ENCODE results near the gene LRRC61.
"Not testable (repeated sequence)": the region's sequence is repeated elsewhere in the genome, so short reads cannot be mapped to it uniquely, and the experiment has no call there.

The LRRC61 gene

DNA sequence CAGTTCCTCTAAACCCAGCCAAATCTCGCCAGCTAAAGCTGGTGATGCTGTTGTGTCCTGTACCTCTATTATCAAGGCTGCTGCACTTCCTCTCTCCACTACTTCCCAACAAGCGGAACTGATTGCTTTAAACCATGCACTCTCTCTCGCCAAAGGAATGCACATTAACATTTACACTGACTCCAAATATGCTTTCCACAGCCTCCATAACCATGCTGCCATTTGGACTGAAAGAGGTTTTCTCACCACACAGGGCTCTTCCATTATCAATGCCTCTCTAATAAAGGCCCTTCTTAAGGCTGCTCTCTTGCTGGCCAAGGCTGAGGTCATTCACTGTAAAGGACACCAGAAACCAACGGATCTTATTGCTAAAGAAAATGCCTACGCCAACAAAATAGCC is 11.4 kb upstream of the LRRC61 start:
- in situ Hi-C loops (cut with MboI; ENCODE audit: low sequenced_read_pairs, unreplicated experiment), result no loop called here
- no peak for DNase-seq (ENCODE audit: low spot score)

DNA sequence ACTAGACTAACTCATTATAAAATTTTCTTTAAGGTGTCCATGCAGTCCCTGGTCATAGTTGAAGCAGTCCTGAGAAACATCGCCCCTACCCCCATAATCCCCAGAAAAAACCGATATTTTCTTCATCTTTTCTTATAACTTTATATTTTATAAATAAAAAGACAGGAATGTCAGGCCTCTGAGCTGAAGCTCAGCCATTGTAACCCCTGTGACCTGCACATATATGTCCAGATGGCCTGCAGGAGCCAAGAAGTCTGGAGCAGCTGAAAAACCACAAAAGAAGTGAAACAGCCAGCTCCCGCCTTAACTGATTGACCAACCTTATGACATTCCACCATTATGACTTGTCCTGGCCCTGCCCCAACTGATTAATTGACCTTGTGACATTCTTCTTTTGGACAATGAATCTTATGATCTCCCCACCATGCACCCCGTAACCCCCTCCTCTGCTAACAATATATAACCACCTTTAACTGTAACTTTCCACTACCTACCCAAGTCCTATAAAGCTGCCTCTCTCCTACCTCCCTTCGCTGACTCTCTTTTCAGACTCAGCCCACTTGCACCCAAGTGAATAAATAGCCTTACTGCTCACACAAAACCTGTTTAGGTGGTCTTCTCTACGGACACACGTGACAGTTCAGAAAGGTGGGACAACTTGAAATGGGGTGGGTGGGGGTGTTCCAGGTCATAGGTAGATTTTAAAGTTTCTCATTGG is 10.3 kb upstream of the LRRC61 start:
- DNase-seq (ENCODE audit: low spot score); in situ Hi-C loops (cut with MboI; ENCODE audit: low sequenced_read_pairs, unreplicated experiment): not testable (repeated sequence)

More for the DNA sequence above, 11.4 kb upstream of the LRRC61 start:
- TF ChIP-seq, protein P1, sequence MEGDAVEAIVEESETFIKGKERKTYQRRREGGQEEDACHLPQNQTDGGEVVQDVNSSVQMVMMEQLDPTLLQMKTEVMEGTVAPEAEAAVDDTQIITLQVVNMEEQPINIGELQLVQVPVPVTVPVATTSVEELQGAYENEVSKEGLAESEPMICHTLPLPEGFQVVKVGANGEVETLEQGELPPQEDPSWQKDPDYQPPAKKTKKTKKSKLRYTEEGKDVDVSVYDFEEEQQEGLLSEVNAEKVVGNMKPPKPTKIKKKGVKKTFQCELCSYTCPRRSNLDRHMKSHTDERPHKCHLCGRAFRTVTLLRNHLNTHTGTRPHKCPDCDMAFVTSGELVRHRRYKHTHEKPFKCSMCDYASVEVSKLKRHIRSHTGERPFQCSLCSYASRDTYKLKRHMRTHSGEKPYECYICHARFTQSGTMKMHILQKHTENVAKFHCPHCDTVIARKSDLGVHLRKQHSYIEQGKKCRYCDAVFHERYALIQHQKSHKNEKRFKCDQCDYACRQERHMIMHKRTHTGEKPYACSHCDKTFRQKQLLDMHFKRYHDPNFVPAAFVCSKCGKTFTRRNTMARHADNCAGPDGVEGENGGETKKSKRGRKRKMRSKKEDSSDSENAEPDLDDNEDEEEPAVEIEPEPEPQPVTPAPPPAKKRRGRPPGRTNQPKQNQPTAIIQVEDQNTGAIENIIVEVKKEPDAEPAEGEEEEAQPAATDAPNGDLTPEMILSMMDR (IDR thresholded peaks at IDR 0.05; ENCODE audit: borderline replicate concordance, control extremely low read depth, extremely low read depth, insufficient read depth, missing control alignments), result no peak

DNA sequence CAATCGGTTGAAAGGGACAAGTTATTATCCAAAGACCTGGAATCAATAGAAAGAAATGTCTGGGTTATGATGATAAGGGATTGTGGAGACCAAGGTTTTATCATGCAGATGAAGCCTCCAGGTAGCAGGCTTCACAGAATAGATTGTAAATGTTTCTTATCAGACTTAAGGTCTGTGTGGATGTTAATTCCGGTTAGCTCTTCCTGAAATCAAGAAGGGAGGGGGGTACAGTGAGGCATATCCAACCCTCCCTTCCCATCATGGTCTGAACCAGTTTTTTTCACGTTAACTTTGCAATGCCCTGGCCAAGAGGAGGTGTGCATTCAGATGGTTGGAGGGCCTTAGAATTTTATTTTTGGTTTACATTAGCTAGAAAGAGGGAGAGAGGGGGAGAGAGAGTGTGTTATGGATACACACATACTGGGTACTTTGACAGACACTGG is 9.8 kb upstream of the LRRC61 start:
- DNase-seq (ENCODE audit: low spot score), result no peak
- TF ChIP-seq, protein P1 (IDR thresholded peaks at IDR 0.05; ENCODE audit: borderline replicate concordance, control extremely low read depth, extremely low read depth, insufficient read depth, missing control alignments), result no peak
- in situ Hi-C loops (cut with MboI; ENCODE audit: low sequenced_read_pairs, unreplicated experiment), result no loop called here

DNA sequence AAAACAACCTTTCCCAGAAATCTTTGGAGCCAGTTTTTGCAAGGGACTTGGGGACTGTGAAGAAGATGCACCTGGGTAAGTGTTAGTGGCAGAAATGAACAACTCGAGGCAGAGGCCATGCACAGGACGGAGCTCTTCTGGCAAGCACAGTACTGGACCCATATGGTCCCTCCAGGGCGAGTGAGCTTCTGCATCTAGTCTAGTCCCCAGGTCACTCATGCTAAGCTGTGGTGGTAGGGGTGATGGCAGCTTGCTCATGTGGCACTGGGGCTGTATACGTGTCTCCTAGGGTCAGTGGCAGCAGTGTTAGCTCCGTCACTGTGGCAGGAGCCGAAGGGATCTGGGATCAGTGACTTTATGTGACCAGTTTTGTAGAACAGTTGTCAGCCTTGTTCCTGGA is 9.3 kb upstream of the LRRC61 start:
- TF ChIP-seq, protein P1 (IDR thresholded peaks at IDR 0.05; ENCODE audit: borderline replicate concordance, control extremely low read depth, extremely low read depth, insufficient read depth, missing control alignments), result no peak
- in situ Hi-C loops (cut with MboI; ENCODE audit: low sequenced_read_pairs, unreplicated experiment), result no loop called here
- no peak for DNase-seq (ENCODE audit: low spot score)

DNA sequence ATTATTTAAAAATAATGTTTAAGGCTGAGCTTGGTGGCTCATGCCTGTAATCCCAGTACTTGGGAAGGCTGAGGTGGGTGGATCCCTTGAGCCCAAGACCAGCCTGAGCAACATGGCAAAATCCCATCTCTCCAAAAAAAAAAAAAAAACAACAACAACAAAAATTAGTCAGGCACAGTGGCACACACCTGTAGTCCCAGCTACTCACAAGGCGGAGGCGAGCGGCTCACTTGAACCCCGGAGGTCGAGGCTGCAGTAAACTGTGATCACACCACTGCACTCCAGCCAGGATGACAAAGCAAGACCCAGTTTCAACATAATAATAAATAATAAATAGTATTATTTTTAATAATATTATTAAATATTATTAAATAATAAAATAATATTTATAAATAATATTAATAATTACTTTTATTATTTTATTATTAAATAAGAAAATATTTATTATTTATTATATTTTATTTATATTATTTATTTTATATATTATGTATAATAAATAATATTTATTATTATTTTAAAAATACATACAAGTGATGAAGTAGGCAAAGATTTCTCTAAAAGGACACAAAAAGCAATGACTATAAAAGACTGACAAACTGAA is 8.4 kb upstream of the LRRC61 start:
- in situ Hi-C loops (cut with MboI; ENCODE audit: low sequenced_read_pairs, unreplicated experiment), result no loop called here
- TF ChIP-seq, protein P1 (IDR thresholded peaks at IDR 0.05; ENCODE audit: borderline replicate concordance, control extremely low read depth, extremely low read depth, insufficient read depth, missing control alignments), result no peak
- no peak for DNase-seq (ENCODE audit: low spot score)

DNA sequence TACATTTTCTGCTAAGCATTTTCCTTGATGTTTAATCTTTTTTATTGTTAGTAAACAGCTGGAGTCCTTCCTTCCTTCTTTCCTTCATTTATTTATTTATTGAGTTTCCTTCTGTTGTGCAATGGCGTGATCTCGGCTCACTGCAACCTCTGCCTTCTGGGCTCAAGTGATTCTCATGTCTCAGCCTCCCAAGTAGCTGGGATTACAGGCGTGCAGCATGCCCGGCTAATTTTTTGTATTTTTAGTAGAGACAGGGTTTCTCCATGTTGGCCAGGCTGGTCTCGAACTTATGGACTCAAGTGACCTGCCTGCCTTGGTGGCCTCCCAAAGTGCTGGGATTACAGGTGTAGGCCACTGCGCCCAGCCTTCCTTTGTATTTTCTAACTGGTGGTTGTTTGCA is 6.2 kb upstream of the LRRC61 start:
- DNase-seq (ENCODE audit: low spot score); in situ Hi-C loops (cut with MboI; ENCODE audit: low sequenced_read_pairs, unreplicated experiment): not testable (repeated sequence)

DNA sequence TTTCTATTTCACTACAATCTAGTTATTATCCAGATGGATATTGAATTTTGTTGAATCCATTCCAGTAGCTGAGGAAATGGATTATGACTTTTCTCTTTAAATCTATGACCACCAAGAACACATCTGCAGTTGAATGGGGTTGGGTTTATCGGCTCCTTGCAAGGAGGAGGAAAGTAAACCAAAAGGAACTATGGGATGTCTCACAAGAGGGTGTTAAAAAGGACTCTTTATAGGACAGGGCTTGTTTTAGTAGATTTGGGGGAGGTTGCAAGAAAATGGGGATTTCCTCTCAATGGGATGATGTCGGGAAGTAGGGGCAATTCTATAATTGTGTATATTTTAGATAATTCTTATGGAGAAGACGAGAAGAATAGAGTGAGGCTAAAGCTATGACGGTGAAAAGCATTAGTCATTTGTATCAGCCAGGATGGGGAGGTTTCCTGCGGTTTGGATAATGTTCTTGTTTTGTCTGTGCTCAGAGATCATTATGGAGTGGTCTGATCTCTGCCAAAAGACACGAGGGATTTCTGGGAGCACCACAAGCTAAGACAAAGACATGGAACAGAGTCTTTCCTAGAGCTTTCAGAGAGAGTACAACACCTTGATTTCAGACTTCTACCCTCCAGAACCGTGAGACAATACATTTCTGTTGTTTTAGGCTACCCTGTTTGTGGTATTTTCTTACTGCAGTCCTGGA is 5.3 kb upstream of the LRRC61 start:
- TF ChIP-seq, protein P1 (IDR thresholded peaks at IDR 0.05; ENCODE audit: borderline replicate concordance, control extremely low read depth, extremely low read depth, insufficient read depth, missing control alignments), result no peak
- in situ Hi-C loops (cut with MboI; ENCODE audit: low sequenced_read_pairs, unreplicated experiment), result no loop called here

More for the DNA sequence above, 5.3 kb upstream of the LRRC61 start:
- no peak for DNase-seq (ENCODE audit: low spot score)
